ENCODE measurements around the gene CCDC27. TPM values are rescaled to one million over a fixed set of nuclear protein-coding genes. Genes with fewer than 3 reads are reported as not detected.

CCDC27 gene
- total RNA-seq, 1 experiment from 2014 or later: not detected

GRCh38 chr1:3790952-3791351 lies 38.7 kb downstream of the CCDC27 start:
- intact Hi-C loops (cut with micrococcal nuclease; ENCODE audit: unreplicated experiment): no loop called here
- H3K36me3 ChIP-seq (ENCODE audit: control insufficient read depth, insufficient read depth, low read length): no peaks in the 10 kb centered on the region; the same call in 1 of the 2 replicates
- no TSS peak for BruUV-seq (replicated peaks)

GRCh38 chr1:3795453-3796214 lies 43.4 kb downstream of the CCDC27 start:
- intact Hi-C loops (cut with micrococcal nuclease; ENCODE audit: unreplicated experiment): no loop called here

More at GRCh38 chr1:3790952-3791351, 38.7 kb downstream of the CCDC27 start:
- no peaks in the 10 kb centered on the region for H3K27me3 ChIP-seq (ENCODE audit: control insufficient read depth, insufficient read depth, low read length)
- peaks cover 4% of the 10 kb centered on the region for H3K4me1 ChIP-seq (ENCODE audit: control insufficient read depth, insufficient read depth, low read length)
- CTCF ChIA-PET: no interaction called here
- DNase-seq (ENCODE audit: low read depth, low spot score): no peak
- TF ChIP-seq SIN3A (IDR thresholded peaks at IDR 0.05; ENCODE audit: borderline replicate concordance, insufficient read depth, low read depth, low read length) (no peak), CTCF (IDR thresholded peaks at IDR 0.05) (no peak), POLR2AphosphoS5 (IDR thresholded peaks at IDR 0.05; ENCODE audit: low read depth, low read length) (no peak), TCF7L2 (IDR thresholded peaks at IDR 0.05; ENCODE audit: low read depth, low read length) (no peak), REST (IDR thresholded peaks at IDR 0.05; ENCODE audit: insufficient read depth in 1 of 2, low read depth in 2 of 2, low read length in 1 of 2) (no peak)
- no peak for ATAC-seq
- H3K9me3 ChIP-seq (ENCODE audit: control insufficient read depth, insufficient read depth, low read depth, low read length): no peaks in the 10 kb centered on the region
- POLR2A ChIA-PET: no interaction called here
- H3K4me3 ChIP-seq (ENCODE audit: low read depth in 2 of 2, low read length in 2 of 2): no peak overlapping the region
- no peak overlapping the region for H3K27ac ChIP-seq (ENCODE audit: low read length)
- in situ Hi-C loops (cut with HindIII; ENCODE audit: low pct_unique_long_range_greater_than_20kb, low sequenced_read_pairs): no loop called here

More at GRCh38 chr1:3795453-3796214, 43.4 kb downstream of the CCDC27 start:
- BruUV-seq (replicated peaks): no TSS peak
- ChIA-PET POLR2A (interaction anchor here (0.5 kb wide), 1 partner anchor 351 kb away, joined by 6 read pairs; no protein-coding TSS in a partner anchor), CTCF (no interaction called here)
- H3K27me3 ChIP-seq (ENCODE audit: control insufficient read depth, insufficient read depth, low read length): no peaks in the 10 kb centered on the region
- peak overlapping the region; percentile 85 for H3K27ac ChIP-seq (ENCODE audit: low read length)
- no peaks in the 10 kb centered on the region; the same call in 1 of the 2 replicates for H3K36me3 ChIP-seq (ENCODE audit: control insufficient read depth, insufficient read depth, low read length)
- TF ChIP-seq POLR2AphosphoS5 (IDR thresholded peaks at IDR 0.05; ENCODE audit: low read depth, low read length) (no peak), TCF7L2 (IDR thresholded peaks at IDR 0.05; ENCODE audit: low read depth, low read length) (no peak), CTCF (IDR thresholded peaks at IDR 0.05) (no peak), SIN3A (IDR thresholded peaks at IDR 0.05; ENCODE audit: borderline replicate concordance, insufficient read depth, low read depth, low read length) (no peak), REST (IDR thresholded peaks at IDR 0.05; ENCODE audit: insufficient read depth in 1 of 2, low read depth in 2 of 2, low read length in 1 of 2) (no peak)
- in situ Hi-C loops (cut with HindIII; ENCODE audit: low pct_unique_long_range_greater_than_20kb, low sequenced_read_pairs): no loop called here
- H3K4me3 ChIP-seq (ENCODE audit: low read depth in 2 of 2, low read length in 2 of 2): peak overlapping the region; percentile 82 to 96
- H3K4me1 ChIP-seq (ENCODE audit: control insufficient read depth, insufficient read depth, low read length): peaks cover 4% of the 10 kb centered on the region
- no peaks in the 10 kb centered on the region for H3K9me3 ChIP-seq (ENCODE audit: control insufficient read depth, insufficient read depth, low read depth, low read length)
- ATAC-seq (peak; percentile 40), DNase-seq (ENCODE audit: low read depth, low spot score) (no peak)
